ENCODE data around the gene OPN3.

The OPN3 gene

GRCh38 chr1:241615043-241615974 is 24.9 kb downstream of the OPN3 start:
- no peak for DNase-seq

- no peak for DNase-seq
Observed at GRCh38 chr1:241614572-241614971, 25.6 kb downstream of the OPN3 start.

- DNase-seq = no peak
Observed at GRCh38 chr1:241614144-241614543, 26.0 kb downstream of the OPN3 start.

DNA sequence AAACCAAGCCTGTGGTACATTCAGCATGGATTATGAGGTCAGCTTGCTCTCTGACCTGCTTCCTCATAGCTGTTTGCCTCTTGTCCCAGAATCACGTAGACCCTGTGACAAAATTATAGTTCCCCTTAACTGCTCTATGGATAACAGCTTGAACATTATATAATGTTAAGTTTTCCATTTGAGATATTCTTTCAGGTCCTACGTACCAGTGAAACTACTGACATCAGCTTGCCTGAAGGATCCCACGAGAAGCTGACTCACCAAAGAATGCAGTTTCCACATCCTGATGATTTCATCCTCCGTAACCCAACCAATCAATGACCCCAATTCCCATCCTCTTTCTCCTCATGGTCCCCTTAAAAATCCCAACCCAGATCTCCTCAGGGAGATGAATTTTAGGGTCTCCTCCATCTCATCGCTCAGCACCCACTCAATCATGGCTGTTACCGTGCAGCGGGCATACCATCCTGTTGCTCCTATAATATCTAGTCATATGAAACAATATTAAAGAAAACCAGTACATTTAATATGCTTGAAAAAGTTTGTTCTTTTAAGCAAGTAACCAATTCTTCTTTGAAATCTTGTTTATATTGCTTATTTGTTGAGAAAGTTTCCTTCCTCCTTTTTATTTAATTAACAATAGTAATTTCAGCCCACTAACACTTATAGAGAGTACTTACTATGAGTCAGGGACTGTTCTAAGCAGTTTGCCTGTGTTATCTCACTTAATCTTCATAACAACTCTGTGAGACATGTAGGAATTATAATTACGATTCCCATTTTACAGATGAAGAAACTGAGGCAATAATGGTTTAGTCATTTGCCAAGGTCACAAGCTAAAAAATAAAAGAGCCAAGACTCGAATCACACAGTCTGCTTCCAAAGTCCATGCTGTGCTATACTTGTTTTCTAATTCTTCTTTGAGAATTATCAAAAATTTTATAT is 27.4 kb downstream of the OPN3 start:
- DNase-seq = no peak

DNA sequence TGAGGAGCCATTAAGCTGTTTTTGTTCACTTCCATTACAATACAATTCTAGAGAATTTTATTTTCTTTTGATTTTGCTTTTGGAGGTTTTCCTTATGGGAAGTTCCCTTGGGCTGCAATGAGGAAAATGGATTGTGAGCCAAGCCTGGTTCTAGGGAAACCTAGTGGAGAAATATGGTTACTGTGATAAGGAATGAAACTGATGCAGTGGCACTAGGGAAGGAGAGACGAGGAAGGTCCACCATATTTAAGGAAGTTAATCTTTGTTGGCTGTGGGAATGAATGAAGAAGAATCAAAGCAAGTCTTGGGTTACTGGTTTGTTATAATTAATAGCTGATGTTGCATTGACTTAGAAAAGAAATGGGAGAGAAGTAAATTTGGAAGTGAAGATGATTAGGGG is 28.4 kb downstream of the OPN3 start:
- DNase-seq = no peak

DNA sequence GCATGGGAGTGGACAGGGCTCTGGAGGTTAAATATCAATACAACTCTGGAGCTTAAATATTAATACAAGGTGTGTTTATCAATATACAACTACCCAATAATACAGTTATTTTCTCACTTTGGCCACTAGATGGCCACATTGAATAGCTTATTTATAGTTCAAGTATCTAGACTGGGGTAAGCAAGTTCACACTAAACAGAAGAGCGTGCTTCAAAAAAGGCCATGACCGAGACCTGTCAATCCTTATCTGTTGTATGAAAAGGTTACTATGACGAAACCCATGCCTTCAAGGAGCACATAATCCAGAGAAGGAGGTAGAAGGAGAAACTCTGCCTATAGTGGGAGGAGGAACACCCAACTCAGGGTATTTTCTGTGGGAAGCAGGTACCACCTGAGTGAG is 29.1 kb downstream of the OPN3 start:
- peak; percentile 19 to 75 for DNase-seq

DNA sequence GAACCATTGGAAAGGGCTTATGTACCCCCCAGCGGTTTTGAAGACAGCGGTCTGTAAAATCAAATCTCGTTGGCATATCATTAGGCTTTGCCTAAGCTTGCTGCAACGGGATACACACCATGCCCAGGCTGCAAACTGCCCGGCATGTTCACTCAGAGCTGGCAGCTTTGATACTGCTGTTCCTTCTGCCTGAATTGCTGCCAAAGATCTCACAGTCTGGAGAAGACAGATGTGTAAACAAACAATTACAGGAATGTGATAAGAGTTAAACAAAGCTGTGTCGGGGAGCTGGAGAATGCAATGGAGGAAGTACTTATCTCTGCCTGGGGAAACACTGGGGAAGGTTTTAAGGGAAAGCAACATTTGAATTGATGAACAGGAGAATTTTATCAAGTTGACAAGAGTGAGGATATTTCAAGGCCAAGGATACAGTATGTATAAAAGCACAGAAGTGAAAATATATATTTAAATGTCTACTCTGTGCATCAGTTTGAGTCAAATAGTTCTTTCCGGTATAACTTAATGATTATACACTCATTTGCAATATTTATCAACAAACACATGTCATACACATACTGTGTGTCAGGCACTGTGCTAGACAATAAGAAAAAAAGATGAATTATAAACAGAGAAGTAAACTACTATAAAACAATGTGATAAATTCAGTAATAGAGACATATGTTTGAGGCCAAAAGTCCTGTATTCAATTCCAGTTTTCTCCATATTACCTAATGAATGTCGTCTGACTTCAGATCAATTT is 29.9 kb downstream of the OPN3 start:
- DNase-seq = no peak

- no peak for DNase-seq
Observed at GRCh38 chr1:241608379-241609033, 31.7 kb downstream of the OPN3 start.

- DNase-seq = no peak
Observed at GRCh38 chr1:241607497-241607896, 32.7 kb downstream of the OPN3 start.

GRCh38 chr1:241606544-241606943 is 33.6 kb downstream of the OPN3 start:
- DNase-seq = no peak

DNA sequence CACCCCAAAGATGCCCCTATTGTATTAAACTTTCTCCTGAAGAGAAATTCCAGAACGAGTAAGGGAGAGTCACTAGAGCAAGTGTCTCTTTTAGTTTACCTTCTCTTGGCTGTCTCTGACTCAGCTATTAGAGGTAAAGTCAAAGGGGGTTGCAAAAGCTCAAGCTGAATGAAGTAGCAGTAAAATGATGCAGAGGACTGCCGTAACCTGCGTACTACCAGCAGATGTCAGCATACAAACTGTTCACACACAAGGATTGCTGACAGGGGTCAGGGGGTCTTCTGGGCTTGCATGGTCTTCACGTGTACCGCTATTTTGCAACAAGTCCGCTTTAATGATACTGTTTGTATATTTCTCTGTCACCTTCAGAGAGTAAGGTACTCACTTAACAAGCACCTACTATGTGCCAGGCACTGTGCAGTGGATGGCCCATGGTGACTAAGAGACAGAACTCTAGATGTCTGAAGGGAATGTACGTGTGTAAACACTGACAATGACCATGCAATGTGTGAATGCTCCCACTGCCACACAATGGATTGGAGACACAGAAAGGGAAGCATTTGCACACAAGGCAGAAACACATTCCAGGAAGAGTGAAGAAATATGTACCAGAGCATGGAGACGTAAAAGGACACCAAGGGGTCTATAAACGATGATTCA is 34.9 kb downstream of the OPN3 start:
- DNase-seq = no peak

- DNase-seq = no peak
Observed at GRCh38 chr1:241603731-241604245, 36.4 kb downstream of the OPN3 start.

DNA sequence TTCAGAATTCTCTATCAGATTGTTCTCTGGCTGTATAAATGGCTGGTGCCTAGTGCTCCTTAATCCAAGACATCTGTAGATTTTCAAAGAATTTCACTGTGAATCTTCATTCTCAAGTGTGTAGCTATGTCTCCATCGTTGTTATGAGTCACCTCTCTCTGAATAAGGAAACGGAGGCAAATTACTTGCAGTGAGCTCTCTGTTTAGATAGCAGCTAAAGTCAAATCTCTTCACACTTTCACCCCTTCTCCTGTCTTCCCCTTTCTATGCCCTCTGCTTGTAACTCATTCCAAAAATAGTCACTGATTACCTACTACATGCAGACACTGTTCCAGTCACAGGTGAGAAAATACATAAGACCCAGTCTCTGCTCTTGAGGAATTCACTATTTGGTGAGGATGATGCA is 39.7 kb downstream of the OPN3 start:
- DNase-seq = no peak

DNA sequence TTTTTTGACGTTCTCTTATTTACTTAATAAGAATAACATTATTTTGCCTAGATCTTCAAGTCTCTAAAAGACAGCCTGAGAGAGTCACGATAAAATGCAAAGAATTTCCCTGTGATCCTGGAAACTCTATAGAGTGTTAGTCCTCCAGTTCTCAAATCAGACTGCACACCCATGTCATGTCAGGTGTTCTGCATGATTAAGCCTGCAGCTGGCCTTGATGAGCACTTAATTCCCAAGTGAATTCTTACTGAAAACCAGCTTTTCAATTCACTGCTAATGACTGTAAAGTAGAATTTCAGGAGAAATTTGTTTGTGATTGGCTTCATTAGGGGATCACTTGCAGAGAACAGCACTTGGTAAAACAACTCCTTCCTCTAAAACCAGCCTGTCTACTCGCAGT is 41.9 kb downstream of the OPN3 start:
- DNase-seq = no peak

DNA sequence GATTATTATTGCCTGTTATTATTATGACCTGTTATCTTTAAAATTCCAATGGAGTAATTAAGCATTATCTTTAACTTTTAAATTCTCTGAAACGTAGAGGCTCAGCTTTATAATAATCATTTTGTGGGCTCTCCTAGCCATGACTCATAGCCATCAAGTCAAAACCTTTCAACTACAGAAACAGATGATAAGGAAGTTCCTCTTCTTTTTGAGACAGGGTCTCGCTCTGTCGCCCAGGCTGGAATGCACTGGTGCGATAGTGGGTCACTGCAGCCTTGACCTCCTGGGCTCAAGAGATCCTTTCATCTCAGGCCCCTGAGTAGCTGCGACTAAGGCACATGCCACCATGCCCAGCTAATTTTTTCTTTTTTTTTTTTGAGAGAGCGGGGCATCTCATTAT is 43.5 kb downstream of the OPN3 start:
- no peak for DNase-seq

GRCh38 chr1:241593186-241593585 is 47.0 kb downstream of the OPN3 start:
- no peak for DNase-seq

- DNase-seq = no peak
Observed at GRCh38 chr1:241592273-241592958, 47.8 kb downstream of the OPN3 start.

DNA sequence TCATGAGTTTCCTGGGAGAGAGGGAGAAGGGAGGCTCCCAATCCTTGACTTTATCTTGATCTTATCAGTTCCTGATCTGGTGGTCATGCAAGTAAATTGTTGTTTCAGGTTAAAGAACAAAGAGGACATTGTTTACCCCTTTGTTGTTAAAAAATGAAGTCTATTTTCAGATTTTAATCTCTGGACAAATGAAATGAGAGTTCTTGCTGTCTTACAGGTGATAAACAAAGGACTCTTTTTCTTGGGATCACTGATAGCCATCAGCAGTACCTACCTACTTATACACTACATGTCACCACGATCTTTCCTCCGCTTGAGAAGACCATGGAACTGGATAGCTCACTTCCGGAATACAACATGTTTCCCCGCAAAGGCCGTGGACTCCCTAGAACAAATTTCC is 48.4 kb downstream of the OPN3 start:
- DNase-seq = no peak

DNA sequence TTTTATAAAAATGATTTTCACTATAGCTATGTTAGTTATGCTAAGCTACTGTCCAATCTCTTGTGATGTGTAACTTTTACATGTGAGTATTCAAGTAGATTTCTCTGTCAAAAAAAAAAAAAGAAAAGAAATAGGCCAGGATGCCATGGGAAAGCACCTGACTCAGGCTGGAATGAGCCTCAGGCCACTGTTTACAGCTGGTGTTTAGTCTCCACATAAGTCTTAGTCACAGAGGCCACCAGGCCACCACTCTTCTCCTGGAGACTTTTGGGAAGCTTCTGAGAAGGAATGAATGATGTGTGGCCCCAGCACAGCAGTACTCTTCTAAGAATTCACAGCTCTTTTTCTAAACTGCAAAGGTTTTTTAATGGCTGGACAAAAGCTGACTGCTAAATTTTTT is 48.9 kb downstream of the OPN3 start:
- no peak for DNase-seq

- DNase-seq = no peak
Observed at GRCh38 chr1:241590719-241591118, 49.5 kb downstream of the OPN3 start.

GRCh38 chr1:241589521-241589920 is 50.6 kb downstream of the OPN3 start:
- DNase-seq = no peak

Data from CD4-positive, alpha-beta T cell treated with Interferon alpha-2 for 1 hour (primary cell).